H1 (cell line): ENCODE results near the gene OBSL1. TPM values are rescaled to one million over a fixed set of nuclear protein-coding genes. Genes with fewer than 3 reads are reported as not detected.

Experiments
- CTCF ChIA-PET: fragments of 300-600 bp; sonication (Branson Sonifier 250); formaldehyde crosslinking; loops from one replicate; lab custom pipeline; 2021; ENCODE audit not compliant: partially characterized antibody; lab: Charles Lee
- POLR2A ChIA-PET: fragments of 300-600 bp; sonication (Branson Sonifier 250); formaldehyde crosslinking; loops from one replicate; lab custom pipeline; 2021; ENCODE audit warnings: inconsistent platforms; ENCODE audit not compliant: partially characterized antibody; lab: Charles Lee
- DNase-seq, 2 experiments: peaks; one replicate each; pipeline versions ENCODE4 v3.0.0 to v3.0.0-alpha.2; 2010 to 2022; ENCODE audit warnings: low spot score in 2 of 2, low read depth in 1 of 2, mixed read lengths in 1 of 2
- FAIRE-seq: peaks from 2 replicates; lab custom pipeline; 2011; peaks lifted over from hg19 to GRCh38; lab: Jason Lieb, UNC
- H2AFZ ChIP-seq: 2 replicates; pipeline ENCODE4 v1.8.1; 2012; ENCODE audit warnings: low read length, inconsistent platforms
- H2AK5ac ChIP-seq: 2 replicates; pipeline ENCODE4 v1.6.1; 2013; ENCODE audit warnings: low read depth, low read length
- H2BK120ac ChIP-seq: replicated peaks from 2 replicates; pipeline ENCODE3; 2013; ENCODE audit warnings: low read depth, low read length, inconsistent platforms
- H2BK12ac ChIP-seq: 2 replicates; pipeline ENCODE4 v1.6.1; 2013; ENCODE audit warnings: low read depth, low read length
- H2BK15ac ChIP-seq: 2 replicates; pipeline ENCODE4 v1.6.1; 2013; ENCODE audit warnings: low read length
- H2BK20ac ChIP-seq: 2 replicates; pipeline ENCODE4 v1.6.1; 2013; ENCODE audit warnings: low read length
- H2BK5ac ChIP-seq: 2 replicates; pipeline ENCODE4 v1.6.1; 2013; ENCODE audit warnings: low read depth, low read length
- H3K14ac ChIP-seq: 2 replicates; pipeline ENCODE4 v1.6.1; 2013; ENCODE audit warnings: inconsistent platforms; ENCODE audit not compliant: insufficient read length
- H3K18ac ChIP-seq: 2 replicates; pipeline ENCODE4 v1.6.1; 2013; ENCODE audit warnings: low read length; ENCODE audit errors: extremely low read depth
- H3K23ac ChIP-seq: 2 replicates; pipeline ENCODE4 v1.6.1; 2013; ENCODE audit warnings: inconsistent platforms; ENCODE audit not compliant: insufficient read length
- H3K23me2 ChIP-seq: 2 replicates; pipeline ENCODE4 v1.6.1; 2013; ENCODE audit warnings: low read depth, low read length
- H3K27ac ChIP-seq: 2 replicates; pipeline ENCODE4 v1.6.1; 2011; ENCODE audit warnings: low read depth, low read length, inconsistent platforms
- H3K27me3 ChIP-seq, 4 experiments: replicated peaks in 1 of 4; 1 replicate in 1 of 4; 2 replicates in 3 of 4; pipeline versions ENCODE4 v1.6.1 to v1.8.1; 2011 to 2013; ENCODE audit warnings: low read length in 3 of 4, mild to moderate bottlenecking in 3 of 4, inconsistent platforms in 2 of 4, mixed read lengths in 2 of 4, moderate library complexity in 1 of 4; ENCODE audit not compliant: control insufficient read depth in 3 of 4, insufficient read depth in 3 of 4; ENCODE audit errors: extremely low read depth in 1 of 4
- H3K36me3 ChIP-seq, 4 experiments: 2 replicates each; pipeline versions ENCODE4 v1.6.1 to v1.8.1; 2011 to 2013; ENCODE audit warnings: mild to moderate bottlenecking in 4 of 4, low read length in 3 of 4, moderate library complexity in 2 of 4, control low read depth in 1 of 4, inconsistent platforms in 1 of 4; ENCODE audit not compliant: insufficient read depth in 4 of 4, control insufficient read depth in 2 of 4
- H3K4ac ChIP-seq: replicated peaks from 2 replicates; pipeline ENCODE3; 2013; ENCODE audit warnings: low read length, low read depth, mixed read lengths, inconsistent platforms; ENCODE audit not compliant: insufficient read length
- H3K4me1 ChIP-seq, 4 experiments: replicated peaks in 1 of 4; 1 replicate in 1 of 4; 2 replicates in 3 of 4; pipeline versions ENCODE4 v1.6.1 to v1.8.1; 2011 to 2013; ENCODE audit warnings: low read length in 3 of 4, inconsistent platforms in 2 of 4, mixed read lengths in 1 of 4; ENCODE audit not compliant: insufficient read depth in 4 of 4, control insufficient read depth in 3 of 4
- H3K4me2 ChIP-seq, 2 experiments: 2 replicates each; pipeline versions ENCODE4 v1.6.1 to v1.8.1; 2011 to 2013; ENCODE audit warnings: low read depth in 2 of 2, low read length in 2 of 2, control low read depth in 1 of 2, inconsistent platforms in 1 of 2, mild to moderate bottlenecking in 1 of 2; ENCODE audit not compliant: insufficient read depth in 1 of 2
- H3K4me3 ChIP-seq, 4 experiments: fragments of 200-600, 300-600 bp in 1 of 4; sonication (generic), shearing (Covaris generic), sonication (Bioruptor Twin) in 1 of 4; 2 replicates each; pipeline versions ENCODE4 v1.5.1 to v1.8.1; 2011 to 2016; ENCODE audit warnings: low read length in 4 of 4, low read depth in 3 of 4, control low read depth in 2 of 4, inconsistent platforms in 2 of 4, mild to moderate bottlenecking in 2 of 4, mixed read lengths in 1 of 4, moderate library complexity in 1 of 4; ENCODE audit not compliant: insufficient read depth in 2 of 4; ENCODE audit errors: extremely low read depth in 1 of 4
- H3K56ac ChIP-seq: replicated peaks from 2 replicates; pipeline ENCODE3; 2013; ENCODE audit warnings: low read depth, mild to moderate bottlenecking, mixed read lengths, low read length, inconsistent platforms; ENCODE audit not compliant: insufficient read length
- H3K79me1 ChIP-seq: 2 replicates; pipeline ENCODE4 v1.6.1; 2013; ENCODE audit warnings: low read depth, low read length, control low read depth
- H3K79me2 ChIP-seq, 2 experiments: 2 replicates each; pipeline versions ENCODE4 v1.6.1 to v1.8.1; 2012 to 2013; ENCODE audit warnings: low read length in 2 of 2, mild to moderate bottlenecking in 2 of 2, inconsistent platforms in 1 of 2; ENCODE audit not compliant: insufficient read depth in 2 of 2, control insufficient read depth in 1 of 2
- H3K9ac ChIP-seq, 4 experiments: replicated peaks in 1 of 4; 1 replicate in 1 of 4; 2 replicates in 3 of 4; pipeline versions ENCODE4 v1.6.1 to v1.8.1; 2011 to 2013; ENCODE audit warnings: low read depth in 3 of 4, low read length in 3 of 4, control low read depth in 2 of 4, mild to moderate bottlenecking in 2 of 4, moderate library complexity in 2 of 4, inconsistent platforms in 1 of 4; ENCODE audit errors: extremely low read depth in 1 of 4
- H3K9me3 ChIP-seq, 2 experiments: 2 replicates each; pipeline versions ENCODE4 v1.6.1 to v1.8.1; 2012 to 2013; ENCODE audit warnings: mild to moderate bottlenecking in 2 of 2, moderate library complexity in 2 of 2, control low read depth in 1 of 2, inconsistent platforms in 1 of 2, low read depth in 1 of 2, low read length in 1 of 2, mixed read lengths in 1 of 2; ENCODE audit not compliant: insufficient read depth in 2 of 2
- H4K20me1 ChIP-seq, 2 experiments: replicated peaks in 1 of 2; 2 replicates each; pipeline versions ENCODE3 to v1.8.1; 2011 to 2013; ENCODE audit warnings: inconsistent platforms in 2 of 2, low read length in 2 of 2, mild to moderate bottlenecking in 1 of 2; ENCODE audit not compliant: insufficient read depth in 2 of 2, control insufficient read depth in 1 of 2
- H4K5ac ChIP-seq: 2 replicates; pipeline ENCODE4 v1.6.1; 2013; ENCODE audit warnings: low read length, low read depth, mixed read lengths, inconsistent platforms; ENCODE audit not compliant: insufficient read length
- H4K8ac ChIP-seq: 2 replicates; pipeline ENCODE4 v1.8.0; 2013; ENCODE audit warnings: mild to moderate bottlenecking, moderate library complexity, low read length, inconsistent platforms; ENCODE audit not compliant: insufficient read depth; ENCODE audit errors: extremely low read depth
- H4K91ac ChIP-seq: replicated peaks from 2 replicates; pipeline ENCODE3; 2013; ENCODE audit warnings: low read length, mixed read lengths, inconsistent platforms; ENCODE audit not compliant: insufficient read length
- RXRA ChIP-seq: IDR thresholded peaks from 2 replicates; pipeline ENCODE4 v1.6.1; 2011; ENCODE audit warnings: low read depth, mild to moderate bottlenecking, low read length, moderate library complexity; ENCODE audit not compliant: insufficient read depth
- TBP ChIP-seq: IDR thresholded peaks from 2 replicates; pipeline ENCODE4 v1.6.1; 2011; ENCODE audit warnings: low read depth, low read length, improper control_type of control experiment
- YY1 ChIP-seq: IDR thresholded peaks from 2 replicates; pipeline ENCODE4 v1.6.1; 2011; ENCODE audit warnings: low read depth, mild to moderate bottlenecking, low read length
- WGBS, 2 experiments: shearing (Covaris generic) in 1 of 2; methylation state at CpG; one replicate each; pipeline versions ENCODE4 v1.1.6 to v1.1.7; 2013 to 2015; ENCODE audit warnings: low lambda C conversion rate in 2 of 2, mixed read lengths in 2 of 2, inconsistent platforms in 1 of 2, low coverage in 1 of 2, missing lambda C conversion rate in 1 of 2; ENCODE audit not compliant: insufficient replicate concordance in 2 of 2, insufficient coverage in 1 of 2, insufficient read length in 1 of 2; ENCODE audit errors: extremely low coverage in 1 of 2, missing lambda C conversion rate in 1 of 2; 5-methylcytosine and 5-hydroxymethylcytosine counted together
- polyA plus RNA-seq, 7 experiments: library from polyadenylated mRNA; depleted of rRNA in 3 of 7; stranded (reverse) in 5 of 7; unstranded in 2 of 7; fragments of >200 nt in 5 of 7; fragments of 200-250 nt in 2 of 7; gene quantifications; 1 replicate in 5 of 7; 2 replicates in 1 of 7; 4 replicates in 1 of 7; pipeline versions ENCODE4 v1.2.1 to v1.2.3, GENCODE V29; 2011 to 2013; ENCODE audit warnings: missing spikeins in 2 of 7, mixed read lengths in 2 of 7
- total RNA-seq: library from RNA; stranded (reverse); fragmentation: NEBNext Ultra II Directional; extraction: Animal tissue kit (Norgen Biotek cat#: 25700); gene quantifications from 2 replicates; pipeline ENCODE4 v1.2.1, GENCODE V29; 2021
- TF ChIP-seq, protein P1 (sequence below): IDR thresholded peaks from 2 replicates; pipeline ENCODE4 v1.6.1; 2012; ENCODE audit warnings: inconsistent platforms

OBSL1 gene
- total and polyA plus RNA-seq, 2 of the 8 experiments (the other 6 are each of a cell fraction or from before 2014, with no cell fraction given): 116 to 127 TPM

DNA sequence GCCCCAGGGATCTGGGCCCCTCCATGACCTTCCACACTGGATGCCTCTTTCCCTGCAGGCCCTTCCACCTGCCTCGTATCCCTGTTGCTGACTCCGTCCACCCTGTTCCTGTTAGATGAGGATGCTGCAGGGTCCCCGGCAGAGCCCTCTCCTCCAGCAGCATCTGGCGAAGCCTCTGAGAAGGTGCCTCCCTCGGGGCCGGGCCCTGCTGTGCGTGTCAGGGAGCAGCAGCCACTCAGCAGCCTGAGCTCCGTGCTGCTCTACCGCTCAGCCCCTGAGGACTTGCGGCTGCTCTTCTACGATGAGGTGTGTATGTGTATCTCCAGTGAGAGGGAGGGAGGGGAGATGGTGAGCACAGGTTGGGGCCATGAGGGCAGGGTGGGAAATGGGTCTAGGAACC, 43.7 kb upstream of the OBSL1 start:
- no peaks in the 10 kb centered on the region for H3K79me2 ChIP-seq
- FAIRE-seq (no peak), DNase-seq (no peak)
- no peak overlapping the region for H2BK12ac ChIP-seq
- no peak overlapping the region for H4K91ac ChIP-seq
- no peak overlapping the region for H2BK120ac ChIP-seq
- no peak overlapping the region for H3K4ac ChIP-seq
- peaks cover 0 to 6% (median 0%) of the 10 kb centered on the region in 4 experiments; a peak in 3 of 8 replicates for H3K36me3 ChIP-seq
- peaks cover 0 to 3% of the 10 kb centered on the region in 2 experiments for H4K20me1 ChIP-seq
- H3K4me3 ChIP-seq: no peak overlapping the region
- H2BK15ac ChIP-seq: no peak overlapping the region
- H3K18ac ChIP-seq: no peak overlapping the region
- no peaks in the 10 kb centered on the region for H3K23me2 ChIP-seq
- ChIA-PET POLR2A (interaction anchor here (1.3 kb wide), 2 partner anchors 12 to 44 kb away, joined by 4 to 5 read pairs; partner anchors contain the start of genes INHA and OBSL1), CTCF (interaction anchor here (1.2 to 18.7 kb wide), 5 partner anchors 11 to 74 kb away, joined by 4 to 356 read pairs (median 4); partner anchors contain the start of gene SLC4A3)
- no peak overlapping the region for H3K9ac ChIP-seq
- H2AK5ac ChIP-seq: no peak overlapping the region
- H3K4me2 ChIP-seq: no peak overlapping the region
- H3K4me1 ChIP-seq: no peaks in the 10 kb centered on the region; a peak in 1 of 7 replicates
- no peak overlapping the region for H3K27ac ChIP-seq
- H3K56ac ChIP-seq: no peak overlapping the region
- H3K14ac ChIP-seq: no peak overlapping the region
- no peak overlapping the region for H3K23ac ChIP-seq
- no peaks in the 10 kb centered on the region for H3K9me3 ChIP-seq
- no peak overlapping the region for H2BK5ac ChIP-seq
- H3K79me1 ChIP-seq: no peaks in the 10 kb centered on the region; the same call in 1 of the 2 replicates
- H2AFZ ChIP-seq: no peak overlapping the region
- no peak overlapping the region for H2BK20ac ChIP-seq
- no peaks in the 10 kb centered on the region for H3K27me3 ChIP-seq
- no peak overlapping the region for H4K8ac ChIP-seq
- no peak overlapping the region for H4K5ac ChIP-seq
- 82% methylated on average over 8 of the region's 11 CpGs; no CpG with 5 or more reads in 1 of the 2 experiments for WGBS, 2 experiments
- TF ChIP-seq, protein P1, sequence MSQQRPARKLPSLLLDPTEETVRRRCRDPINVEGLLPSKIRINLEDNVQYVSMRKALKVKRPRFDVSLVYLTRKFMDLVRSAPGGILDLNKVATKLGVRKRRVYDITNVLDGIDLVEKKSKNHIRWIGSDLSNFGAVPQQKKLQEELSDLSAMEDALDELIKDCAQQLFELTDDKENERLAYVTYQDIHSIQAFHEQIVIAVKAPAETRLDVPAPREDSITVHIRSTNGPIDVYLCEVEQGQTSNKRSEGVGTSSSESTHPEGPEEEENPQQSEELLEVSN: no peak
- TF ChIP-seq TBP: no peak
- no peak for TF ChIP-seq RXRA
- TF ChIP-seq YY1: no peak
